ENCODE measurements around the gene MAML2. TPM values are rescaled to one million over a fixed set of nuclear protein-coding genes. Genes with fewer than 3 reads are reported as not detected.

MAML2 gene
- total and polyA plus RNA-seq, 2 of the 8 experiments (the other 6 are each of a cell fraction or from before 2014, with no cell fraction given): 3.8 to 6.6 TPM

DNA sequence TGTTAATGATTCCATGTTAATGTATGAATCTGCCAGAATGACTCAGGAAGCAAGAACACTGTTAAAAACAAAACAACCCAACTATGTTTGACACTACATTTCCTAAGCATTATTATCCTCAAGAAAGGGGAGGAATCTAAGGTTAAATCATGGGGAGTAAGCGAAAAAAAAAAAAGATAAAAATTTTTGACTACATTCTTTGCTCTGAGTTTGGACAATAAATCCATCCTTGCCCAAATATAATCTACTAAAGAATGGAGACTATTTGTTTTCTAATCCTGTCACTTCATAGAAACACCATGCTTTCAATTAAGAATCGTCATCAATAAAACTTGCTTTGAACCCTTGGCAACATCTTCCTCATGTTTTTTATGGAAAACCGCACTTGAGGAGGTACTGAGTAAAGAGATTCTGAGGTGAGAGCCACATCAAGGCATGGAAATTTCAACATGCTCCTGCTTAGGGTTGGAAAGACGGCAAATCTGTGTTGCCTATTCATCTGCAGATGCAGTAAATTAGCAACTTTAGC lies 9.7 kb downstream of the MAML2 start:
- H3K79me2 ChIP-seq (ENCODE audit: control insufficient read depth in 1 of 2, insufficient read depth in 2 of 2, low read length in 2 of 2): peaks cover 0 to 34% of the 10 kb centered on the region in 2 experiments; a peak in 2 of 4 replicates
- no peak overlapping the region for H2AFZ ChIP-seq (ENCODE audit: low read length)
- no peak overlapping the region for H2BK12ac ChIP-seq (ENCODE audit: low read depth, low read length)
- H2BK15ac ChIP-seq (ENCODE audit: low read length): no peak overlapping the region
- H3K4me3 ChIP-seq (ENCODE audit: extremely low read depth in 1 of 4, insufficient read depth in 2 of 4, low read depth in 3 of 4, low read length in 4 of 4): peak overlapping the region in 1 of 4 experiments; percentile 15; a peak in 1 of 8 replicates
- CTCF ChIA-PET (ENCODE audit: partially characterized antibody): interaction anchor here (1.3 to 3.7 kb wide), 3 partner anchors 9 to 242 kb away, joined by 3 to 33 read pairs (median 11); partner anchors contain the start of gene MAML2
- no peak overlapping the region for H3K14ac ChIP-seq (ENCODE audit: insufficient read length)
- no peak overlapping the region for H3K27ac ChIP-seq (ENCODE audit: low read depth, low read length)
- DNase-seq (ENCODE audit: low read depth in 1 of 2, low spot score in 2 of 2): no peak
- H3K9me3 ChIP-seq (ENCODE audit: insufficient read depth in 2 of 2, low read depth in 1 of 2, low read length in 1 of 2): no peaks in the 10 kb centered on the region
- H3K23ac ChIP-seq (ENCODE audit: insufficient read length): no peak overlapping the region
- no peak overlapping the region for H3K18ac ChIP-seq (ENCODE audit: extremely low read depth, low read length)
- H3K79me1 ChIP-seq (ENCODE audit: low read depth, low read length): no peaks in the 10 kb centered on the region; the same call in 1 of the 2 replicates
- H3K9ac ChIP-seq (replicated peaks in 1 of 4; ENCODE audit: extremely low read depth in 1 of 4, low read depth in 3 of 4, low read length in 3 of 4): no peak overlapping the region
- no peak overlapping the region for H2BK5ac ChIP-seq (ENCODE audit: low read depth, low read length)
- no peak overlapping the region for H2AK5ac ChIP-seq (ENCODE audit: low read depth, low read length)
- H3K27me3 ChIP-seq (replicated peaks in 1 of 4; ENCODE audit: control insufficient read depth in 3 of 4, extremely low read depth in 1 of 4, insufficient read depth in 3 of 4, low read length in 3 of 4): no peaks in the 10 kb centered on the region
- H3K36me3 ChIP-seq (ENCODE audit: control insufficient read depth in 2 of 4, insufficient read depth in 4 of 4, low read length in 3 of 4): no peaks in the 10 kb centered on the region
- no peaks in the 10 kb centered on the region for H3K23me2 ChIP-seq (ENCODE audit: low read depth, low read length)
- no peak overlapping the region for H3K4ac ChIP-seq (replicated peaks; ENCODE audit: insufficient read length, low read depth, low read length)
- no peak overlapping the region for H4K5ac ChIP-seq (ENCODE audit: insufficient read length, low read depth, low read length)
- WGBS, 2 experiments (ENCODE audit: extremely low coverage in 1 of 2, insufficient coverage in 1 of 2, insufficient read length in 1 of 2, insufficient replicate concordance in 2 of 2, low coverage in 1 of 2, low lambda C conversion rate in 2 of 2, missing lambda C conversion rate in 1 of 2): 24% methylated on average over 4 of the region's 4 CpGs; no CpG with 5 or more reads in 1 of the 2 experiments
- H4K91ac ChIP-seq (replicated peaks; ENCODE audit: insufficient read length, low read length): no peak overlapping the region
- no peak overlapping the region for H2BK20ac ChIP-seq (ENCODE audit: low read length)
- H2BK120ac ChIP-seq (replicated peaks; ENCODE audit: low read depth, low read length): no peak overlapping the region
- no peak for FAIRE-seq
- POLR2A ChIA-PET (ENCODE audit: partially characterized antibody): interaction anchor here (1.6 to 2.2 kb wide), 2 partner anchors 9 to 12 kb away, joined by 4 to 13 read pairs; partner anchors contain the start of gene MAML2
- H4K8ac ChIP-seq (ENCODE audit: extremely low read depth, insufficient read depth, low read length): no peak overlapping the region
- H3K4me2 ChIP-seq (ENCODE audit: insufficient read depth in 1 of 2, low read depth in 2 of 2, low read length in 2 of 2): peak overlapping the region in 1 of 2 experiments; percentile 32; a peak in 3 of 4 replicates
- no peak overlapping the region for H3K56ac ChIP-seq (replicated peaks; ENCODE audit: insufficient read length, low read depth, low read length)
- H4K20me1 ChIP-seq (replicated peaks in 1 of 2; ENCODE audit: control insufficient read depth in 1 of 2, insufficient read depth in 2 of 2, low read length in 2 of 2): no peaks in the 10 kb centered on the region
- H3K4me1 ChIP-seq (replicated peaks in 1 of 4; ENCODE audit: control insufficient read depth in 3 of 4, insufficient read depth in 4 of 4, low read length in 3 of 4): peaks cover 3 to 24% (median 20%) of the 10 kb centered on the region in 4 experiments; a peak in 5 of 7 replicates
- TF ChIP-seq CBX8 (IDR thresholded peaks at IDR 0.05; ENCODE audit: borderline replicate concordance, low read depth, low read length) (no peak), POU5F1 (IDR thresholded peaks at IDR 0.05; ENCODE audit: low read depth, low read length) (no peak), TBP (IDR thresholded peaks at IDR 0.05; ENCODE audit: low read depth, low read length) (no peak), POLR2AphosphoS5 (IDR thresholded peaks at IDR 0.05; ENCODE audit: low read depth, low read length) (no peak), HDAC2 (IDR thresholded peaks at IDR 0.05; ENCODE audit: borderline replicate concordance in 1 of 2, low read depth in 2 of 2, low read length in 2 of 2) (no peak), TAF1 (IDR thresholded peaks at IDR 0.05; ENCODE audit: low read depth, low read length) (no peak), PHF8 (conservative IDR thresholded peaks at IDR 0.05; ENCODE audit: low read depth, low read length) (no peak), TCF12 (IDR thresholded peaks at IDR 0.05; ENCODE audit: low read depth, low read length) (no peak), HDAC6 (IDR thresholded peaks at IDR 0.05; ENCODE audit: low read depth, low read length) (no peak), BCL11A (IDR thresholded peaks at IDR 0.05; ENCODE audit: low read depth in 2 of 2, low read length in 2 of 2) (no peak)
- TF ChIP-seq, protein P1, sequence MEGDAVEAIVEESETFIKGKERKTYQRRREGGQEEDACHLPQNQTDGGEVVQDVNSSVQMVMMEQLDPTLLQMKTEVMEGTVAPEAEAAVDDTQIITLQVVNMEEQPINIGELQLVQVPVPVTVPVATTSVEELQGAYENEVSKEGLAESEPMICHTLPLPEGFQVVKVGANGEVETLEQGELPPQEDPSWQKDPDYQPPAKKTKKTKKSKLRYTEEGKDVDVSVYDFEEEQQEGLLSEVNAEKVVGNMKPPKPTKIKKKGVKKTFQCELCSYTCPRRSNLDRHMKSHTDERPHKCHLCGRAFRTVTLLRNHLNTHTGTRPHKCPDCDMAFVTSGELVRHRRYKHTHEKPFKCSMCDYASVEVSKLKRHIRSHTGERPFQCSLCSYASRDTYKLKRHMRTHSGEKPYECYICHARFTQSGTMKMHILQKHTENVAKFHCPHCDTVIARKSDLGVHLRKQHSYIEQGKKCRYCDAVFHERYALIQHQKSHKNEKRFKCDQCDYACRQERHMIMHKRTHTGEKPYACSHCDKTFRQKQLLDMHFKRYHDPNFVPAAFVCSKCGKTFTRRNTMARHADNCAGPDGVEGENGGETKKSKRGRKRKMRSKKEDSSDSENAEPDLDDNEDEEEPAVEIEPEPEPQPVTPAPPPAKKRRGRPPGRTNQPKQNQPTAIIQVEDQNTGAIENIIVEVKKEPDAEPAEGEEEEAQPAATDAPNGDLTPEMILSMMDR (IDR thresholded peaks at IDR 0.05; ENCODE audit: control extremely low read depth in 1 of 3, insufficient read depth in 1 of 3, low read depth in 1 of 3, low read length in 3 of 3): no peak
